Fibroblast of pulmonary artery (primary cell): Measurements from ENCODE around the gene RTN3.

Experiments used
- DNase-seq: peaks from one replicate; pipeline ENCODE4 v3.0.0-alpha.2; 2010; ENCODE audit warnings: low read depth
- H3K4me3 ChIP-seq: replicated peaks from 2 replicates; pipeline ENCODE4 v1.5.1; 2011; ENCODE audit warnings: low read depth, mild to moderate bottlenecking, control low read depth, low read length, moderate library complexity
- TF ChIP-seq, protein P1 (sequence below): IDR thresholded peaks from 2 replicates; pipeline ENCODE4 v1.5.1; 2011; ENCODE audit warnings: mild to moderate bottlenecking, control low read depth, low read length, inconsistent platforms; ENCODE audit errors: missing control alignments

RTN3 gene

DNA sequence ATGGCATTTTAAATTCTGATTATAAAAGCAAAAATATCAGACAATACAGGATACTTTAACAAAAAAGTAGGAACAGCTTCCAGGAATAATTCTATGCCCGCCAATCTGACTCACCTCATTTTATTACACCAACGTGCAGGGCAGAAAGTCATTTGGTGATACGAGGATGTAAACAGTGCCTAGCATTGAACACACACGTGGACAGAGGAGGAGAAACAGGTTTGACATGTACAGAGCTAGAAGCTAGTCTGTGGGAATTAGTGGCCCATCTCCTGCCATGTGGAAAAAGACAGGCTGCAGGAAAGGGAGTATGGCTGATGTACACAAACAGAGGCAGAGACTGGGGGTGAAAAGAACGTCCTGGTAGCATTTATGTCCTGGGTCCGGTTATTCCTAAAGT, 123.0 kb downstream of the RTN3 start:
- TF ChIP-seq, protein P1, sequence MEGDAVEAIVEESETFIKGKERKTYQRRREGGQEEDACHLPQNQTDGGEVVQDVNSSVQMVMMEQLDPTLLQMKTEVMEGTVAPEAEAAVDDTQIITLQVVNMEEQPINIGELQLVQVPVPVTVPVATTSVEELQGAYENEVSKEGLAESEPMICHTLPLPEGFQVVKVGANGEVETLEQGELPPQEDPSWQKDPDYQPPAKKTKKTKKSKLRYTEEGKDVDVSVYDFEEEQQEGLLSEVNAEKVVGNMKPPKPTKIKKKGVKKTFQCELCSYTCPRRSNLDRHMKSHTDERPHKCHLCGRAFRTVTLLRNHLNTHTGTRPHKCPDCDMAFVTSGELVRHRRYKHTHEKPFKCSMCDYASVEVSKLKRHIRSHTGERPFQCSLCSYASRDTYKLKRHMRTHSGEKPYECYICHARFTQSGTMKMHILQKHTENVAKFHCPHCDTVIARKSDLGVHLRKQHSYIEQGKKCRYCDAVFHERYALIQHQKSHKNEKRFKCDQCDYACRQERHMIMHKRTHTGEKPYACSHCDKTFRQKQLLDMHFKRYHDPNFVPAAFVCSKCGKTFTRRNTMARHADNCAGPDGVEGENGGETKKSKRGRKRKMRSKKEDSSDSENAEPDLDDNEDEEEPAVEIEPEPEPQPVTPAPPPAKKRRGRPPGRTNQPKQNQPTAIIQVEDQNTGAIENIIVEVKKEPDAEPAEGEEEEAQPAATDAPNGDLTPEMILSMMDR: no peak
- no peak for DNase-seq
- H3K4me3 ChIP-seq: no peak overlapping the region

DNA sequence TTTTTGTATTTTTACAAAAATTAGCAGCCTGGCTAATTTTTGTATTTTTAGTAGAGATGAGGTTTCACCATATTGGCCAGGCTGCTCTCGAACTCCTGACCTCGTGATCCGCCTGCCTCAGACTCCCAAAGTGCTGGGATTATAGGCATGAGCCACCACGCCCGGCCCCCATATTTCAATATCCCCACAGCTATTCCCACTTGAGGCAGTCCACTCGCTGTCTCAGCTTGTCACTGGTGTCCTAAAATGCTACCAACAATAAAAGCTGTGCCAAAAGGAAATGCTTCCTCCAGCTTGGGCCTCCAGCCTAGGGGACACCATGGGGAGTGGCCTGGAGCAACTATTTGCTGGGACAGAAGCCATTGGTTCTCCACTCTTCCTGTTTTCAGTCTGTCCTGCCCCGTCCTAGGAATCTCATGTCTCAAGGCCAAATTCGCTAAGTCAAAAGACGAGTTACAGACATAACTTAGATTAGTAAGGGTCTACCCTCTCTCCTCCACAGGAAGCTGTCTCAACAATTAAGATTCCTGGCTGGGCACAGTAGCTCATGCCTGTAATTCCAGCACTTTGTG, 124.6 kb downstream of the RTN3 start:
- peak; percentile 79 for DNase-seq

More for the DNA sequence above, 124.6 kb downstream of the RTN3 start:
- H3K4me3 ChIP-seq: no peak overlapping the region
- TF ChIP-seq, protein P1: no peak
